Coronary artery (tissue), 2 donors: Measurements from ENCODE around the gene SH2D5.
"Not testable (repeated sequence)": the region's sequence is repeated elsewhere in the genome, so short reads cannot be mapped to it uniquely, and the experiment has no call there.

Source experiments
- DNase-seq: peaks from one replicate; pipeline ENCODE4 v3.0.0-alpha.2; 2017; ENCODE audit warnings: low spot score
- H3K27ac ChIP-seq, 2 donors: fragments of 200-600 bp; sonication (generic); one replicate each; pipeline ENCODE4 v1.5.1; 2016 to 2019
- H3K4me3 ChIP-seq: fragments of 200-600 bp; sonication (generic); 2 replicates; pipeline ENCODE4 v1.5.1; 2016; ENCODE audit warnings: mild to moderate bottlenecking, moderate library complexity
- TF ChIP-seq, protein P1 (sequence below): fragments of 200-600 bp; sonication (generic); IDR thresholded peaks from one replicate; pipeline ENCODE4 v1.5.1; 2019; ENCODE audit warnings: antibody characterized with exemption

SH2D5 gene

DNA sequence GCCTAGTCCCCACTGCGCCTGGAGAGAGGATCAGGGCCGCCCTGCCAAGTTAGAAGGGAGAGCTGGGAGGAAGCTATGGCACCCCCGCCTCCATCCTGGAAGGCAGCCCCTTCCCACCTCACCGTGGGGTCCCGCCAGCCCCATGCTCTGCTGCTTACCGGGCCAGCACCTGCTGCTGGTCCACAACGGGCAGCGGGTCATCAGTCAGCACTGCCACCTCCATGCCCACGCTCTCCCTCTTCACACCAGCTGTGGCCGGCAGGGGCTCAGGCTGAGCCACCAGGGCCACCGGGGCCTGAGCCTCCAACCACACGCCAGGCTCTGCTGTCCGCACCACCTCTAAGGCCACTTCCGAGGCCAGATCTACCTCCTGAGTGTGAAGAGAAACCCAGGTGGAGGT, 47.9 kb downstream of the SH2D5 start:
- Histone ChIP-seq H3K4me3 (peak overlapping the region; percentile 58), H3K27ac (peak overlapping the region; percentile 14 to 82)
- TF ChIP-seq, protein P1, sequence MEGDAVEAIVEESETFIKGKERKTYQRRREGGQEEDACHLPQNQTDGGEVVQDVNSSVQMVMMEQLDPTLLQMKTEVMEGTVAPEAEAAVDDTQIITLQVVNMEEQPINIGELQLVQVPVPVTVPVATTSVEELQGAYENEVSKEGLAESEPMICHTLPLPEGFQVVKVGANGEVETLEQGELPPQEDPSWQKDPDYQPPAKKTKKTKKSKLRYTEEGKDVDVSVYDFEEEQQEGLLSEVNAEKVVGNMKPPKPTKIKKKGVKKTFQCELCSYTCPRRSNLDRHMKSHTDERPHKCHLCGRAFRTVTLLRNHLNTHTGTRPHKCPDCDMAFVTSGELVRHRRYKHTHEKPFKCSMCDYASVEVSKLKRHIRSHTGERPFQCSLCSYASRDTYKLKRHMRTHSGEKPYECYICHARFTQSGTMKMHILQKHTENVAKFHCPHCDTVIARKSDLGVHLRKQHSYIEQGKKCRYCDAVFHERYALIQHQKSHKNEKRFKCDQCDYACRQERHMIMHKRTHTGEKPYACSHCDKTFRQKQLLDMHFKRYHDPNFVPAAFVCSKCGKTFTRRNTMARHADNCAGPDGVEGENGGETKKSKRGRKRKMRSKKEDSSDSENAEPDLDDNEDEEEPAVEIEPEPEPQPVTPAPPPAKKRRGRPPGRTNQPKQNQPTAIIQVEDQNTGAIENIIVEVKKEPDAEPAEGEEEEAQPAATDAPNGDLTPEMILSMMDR, result no peak
- DNase-seq, result no peak

DNA sequence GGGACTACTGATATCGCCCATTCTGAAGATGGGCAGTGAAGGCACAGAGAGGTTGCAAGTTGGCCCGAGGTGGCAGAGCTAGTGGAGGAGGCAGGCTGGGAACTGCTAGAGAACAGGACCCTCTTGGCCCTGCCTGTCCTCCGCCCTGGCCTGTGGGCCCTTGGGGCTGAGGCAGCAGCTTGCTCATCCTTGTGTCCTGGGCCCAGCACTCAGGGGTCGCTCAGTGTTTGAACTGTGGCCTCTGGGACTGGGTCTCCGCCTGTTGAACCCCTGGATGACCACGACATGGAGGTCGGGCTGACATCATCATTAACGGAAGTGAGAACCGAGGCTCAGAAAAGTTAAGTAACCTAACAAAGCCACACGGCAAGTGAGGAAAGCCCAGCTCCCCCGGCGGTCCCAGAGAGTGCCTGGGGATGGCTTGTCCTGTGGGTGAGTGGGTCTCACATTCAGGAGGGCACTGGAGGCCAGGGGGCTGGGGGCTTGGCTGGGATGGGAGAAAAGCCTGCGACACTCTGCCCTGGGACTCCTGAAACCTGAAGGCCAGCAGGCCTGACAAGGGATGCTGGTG, 48.4 kb downstream of the SH2D5 start:
- peak overlapping the region; percentile 58 for H3K4me3 ChIP-seq
- peak overlapping the region in 1 of 2 donors; percentile 82 for H3K27ac ChIP-seq

DNA sequence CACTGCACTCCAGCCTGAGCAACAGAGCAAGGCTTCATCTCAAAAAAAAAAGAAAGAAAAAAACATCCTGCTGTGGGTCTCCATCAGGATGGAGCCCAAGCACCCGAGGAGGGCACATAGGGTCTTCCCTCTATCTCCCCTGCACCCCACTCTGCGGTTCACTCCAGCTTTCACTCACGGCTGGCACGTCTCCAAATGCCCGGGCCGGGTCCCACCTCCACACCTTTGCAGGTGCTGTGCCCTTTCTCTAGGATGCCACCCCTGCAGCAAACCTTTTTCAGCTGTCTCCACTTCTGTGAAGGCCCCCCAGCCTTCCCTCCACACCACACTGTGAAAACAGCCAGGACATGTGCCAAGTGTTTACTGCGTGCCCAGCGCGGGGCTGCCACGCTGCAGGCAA, 48.9 kb downstream of the SH2D5 start:
- TF ChIP-seq, protein P1, result no peak

More for the DNA sequence above, 48.4 kb downstream of the SH2D5 start:
- DNase-seq, result no peak
- TF ChIP-seq, protein P1, result no peak

DNA sequence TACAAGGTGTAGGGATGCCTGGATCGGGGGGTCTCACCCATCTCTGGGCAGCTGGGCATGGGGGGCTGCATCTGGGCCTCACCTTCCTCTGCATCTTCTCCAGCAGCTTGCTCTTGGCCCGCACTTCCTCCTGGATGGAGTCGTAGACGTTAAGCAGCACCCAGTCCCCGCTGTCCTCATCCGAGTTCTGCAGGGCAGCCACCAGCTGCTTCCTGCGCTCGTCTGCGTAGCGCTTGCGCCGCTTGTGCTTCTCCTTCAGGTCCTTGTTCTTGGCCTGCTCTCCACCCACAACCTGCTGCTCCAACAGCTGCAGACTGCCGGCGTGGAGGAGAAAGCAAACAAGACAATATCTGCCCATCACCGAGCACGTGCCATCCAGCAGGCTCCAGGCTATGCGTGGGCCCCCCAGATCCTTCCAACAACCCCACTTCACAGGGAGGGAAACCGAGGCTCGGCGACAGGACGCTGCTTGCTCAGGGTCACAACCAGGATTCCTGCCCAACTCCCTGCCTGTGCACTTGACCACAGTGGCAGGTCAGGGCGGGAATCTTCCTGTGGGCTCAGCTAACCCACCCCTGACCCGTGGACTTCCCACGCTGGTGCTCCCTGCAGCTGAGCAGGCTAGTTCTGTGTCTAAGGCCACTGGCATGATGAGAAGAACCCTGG, 49.8 kb downstream of the SH2D5 start:
- no peak overlapping the region for H3K27ac ChIP-seq
- peak; percentile 62 for DNase-seq

More for the DNA sequence above, 48.9 kb downstream of the SH2D5 start:
- Histone ChIP-seq H3K4me3 (no peak overlapping the region), H3K27ac (no peak overlapping the region)
- no peak for DNase-seq

DNA sequence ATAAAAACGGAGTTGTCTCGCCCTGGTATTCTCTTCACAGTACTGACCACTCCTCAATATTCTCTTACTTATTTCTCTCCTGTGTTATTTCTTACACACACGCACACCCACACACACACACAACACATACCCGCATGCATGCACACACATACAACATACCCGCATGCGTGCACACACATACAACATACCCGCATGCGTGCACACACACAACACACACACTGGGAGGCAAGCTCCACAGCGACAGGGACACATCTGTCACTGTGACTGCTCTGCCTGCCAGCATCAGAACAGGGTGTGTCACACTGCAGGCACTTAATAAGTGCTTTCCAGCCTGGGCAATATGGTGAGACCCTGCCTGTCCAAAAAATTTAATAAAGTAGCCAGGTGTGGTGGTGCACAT, 50.5 kb downstream of the SH2D5 start:
- H3K27ac ChIP-seq, result no peak overlapping the region
- H3K4me3 ChIP-seq, result no peak overlapping the region
- DNase-seq, result no peak
- TF ChIP-seq, protein P1, result no peak

More for the DNA sequence above, 49.8 kb downstream of the SH2D5 start:
- TF ChIP-seq, protein P1, result no peak
- no peak overlapping the region for H3K4me3 ChIP-seq

DNA sequence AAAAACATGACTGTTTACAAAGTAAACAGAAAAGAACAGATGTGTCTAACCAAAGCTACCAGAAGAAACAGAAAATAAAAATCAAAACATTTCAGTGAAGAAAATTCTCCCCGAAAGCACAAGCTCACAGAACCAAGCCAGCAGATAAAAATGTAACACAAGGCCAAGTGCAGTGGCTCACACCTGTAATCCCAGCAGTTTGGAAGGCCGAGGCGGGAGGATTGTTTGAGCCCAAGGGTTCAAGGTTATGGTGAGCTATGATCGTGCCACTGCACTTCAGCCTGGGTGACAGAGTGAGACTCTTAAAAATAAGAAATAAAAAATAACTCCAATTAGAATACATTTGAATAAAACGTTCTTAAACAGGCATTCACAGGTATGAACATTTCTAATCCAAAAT, 52.2 kb downstream of the SH2D5 start:
- no peak for DNase-seq
- TF ChIP-seq, protein P1, result no peak
- no peak overlapping the region for H3K27ac ChIP-seq
- no peak overlapping the region for H3K4me3 ChIP-seq

DNA sequence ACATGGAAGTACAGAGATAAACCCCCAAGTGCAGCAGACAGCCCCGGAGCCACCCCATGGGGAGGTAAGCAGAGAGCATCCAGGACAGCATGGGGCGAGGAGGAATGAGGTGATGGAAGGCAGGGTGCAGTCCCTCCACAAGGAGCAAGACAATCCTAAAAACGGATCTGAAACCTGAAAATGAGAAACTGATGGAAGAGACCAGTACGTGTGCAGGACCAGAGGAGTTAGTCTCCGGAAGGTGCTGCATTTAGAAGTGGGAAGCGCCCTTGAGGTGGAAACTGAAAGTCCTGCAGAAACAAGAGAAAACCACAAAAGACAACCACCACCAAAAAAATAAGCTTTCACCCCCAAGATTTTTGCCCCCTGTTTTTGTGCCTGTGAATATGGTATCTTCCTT, 53.9 kb downstream of the SH2D5 start:
- DNase-seq, result no peak
- Histone ChIP-seq H3K4me3 (no peak overlapping the region), H3K27ac (no peak overlapping the region)
- TF ChIP-seq, protein P1, result no peak

DNA sequence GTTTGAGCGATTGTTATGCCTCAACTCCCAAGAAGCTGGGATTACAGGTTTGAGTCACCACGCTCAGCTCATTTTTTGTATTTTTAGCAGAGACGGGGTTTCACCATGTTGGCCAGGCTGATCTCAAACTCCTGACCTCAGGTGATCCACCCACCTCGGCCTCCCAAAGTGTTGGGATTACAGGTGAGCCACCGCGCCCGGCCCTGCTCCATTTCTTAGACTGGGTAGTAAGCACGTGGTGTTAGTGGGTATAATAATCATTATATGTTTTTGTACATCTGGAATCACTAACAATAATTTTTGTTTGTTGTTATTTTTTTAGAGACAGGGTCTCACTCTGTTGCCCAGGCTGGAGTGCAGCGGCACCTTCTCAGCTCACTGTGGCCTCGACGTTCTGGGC, 58.9 kb downstream of the SH2D5 start:
- not testable (repeated sequence) for DNase-seq, H3K27ac ChIP-seq, H3K4me3 ChIP-seq
